ENCODE results near the gene SUCLG1.

- TF ChIP-seq POLR2A (IDR thresholded peaks at IDR 0.05; ENCODE audit: low read length): no peak
- TF ChIP-seq GATA1 (IDR thresholded peaks at IDR 0.05; ENCODE audit: low read depth, low read length): no peak
These were observed 19.8 kb upstream of the SUCLG1 start for GRCh38 chr2:84478867-84479266.

Data from erythroblast (primary cell).